GM20000 (cell line): ENCODE results near the gene C10orf143.

Experiments
- DNase-seq: peaks from one replicate; pipeline ENCODE4 v3.0.0; 2012; ENCODE audit warnings: low spot score
- CTCF ChIP-seq: IDR thresholded peaks from 2 replicates; pipeline ENCODE4 v1.5.1; 2012; ENCODE audit warnings: mild to moderate bottlenecking, control low read depth; ENCODE audit errors: extremely low read depth, missing control alignments

C10orf143 gene

GRCh38 chr10:130023454-130024230 is 87.0 kb downstream of the C10orf143 start:
- TF ChIP-seq CTCF = no peak
- DNase-seq = no peak

GRCh38 chr10:130022511-130023299 is 87.9 kb downstream of the C10orf143 start:
- no peak for DNase-seq

GRCh38 chr10:130022086-130022485 is 88.5 kb downstream of the C10orf143 start:
- TF ChIP-seq CTCF = no peak

More at GRCh38 chr10:130022511-130023299, 87.9 kb downstream of the C10orf143 start:
- TF ChIP-seq CTCF = no peak

GRCh38 chr10:130021383-130021950 is 89.2 kb downstream of the C10orf143 start:
- TF ChIP-seq CTCF = no peak
- no peak for DNase-seq

More at GRCh38 chr10:130022086-130022485, 88.5 kb downstream of the C10orf143 start:
- DNase-seq = no peak

- DNase-seq = no peak
- no peak for TF ChIP-seq CTCF
These were observed 89.8 kb downstream of the C10orf143 start for GRCh38 chr10:130020651-130021382.

GRCh38 chr10:130018730-130019185 is 91.9 kb downstream of the C10orf143 start:
- DNase-seq = no peak
- TF ChIP-seq CTCF = no peak
